Measurements from ENCODE around the gene TRPC4. TPM values are rescaled to one million over a fixed set of nuclear protein-coding genes. Genes with fewer than 3 reads are reported as not detected.

Gene TRPC4
- total RNA-seq, 2 experiments from 2014 or later = not detected

GRCh38 chr13:37656247-37656940 lies 213.2 kb downstream of the TRPC4 start:
- H3K4me1 Mint-ChIP-seq = no peaks in the 10 kb centered on the region
- DNase-seq = no peak
- H3K27me3 Mint-ChIP-seq = no peaks in the 10 kb centered on the region
- H3K4me3 Mint-ChIP-seq = no peak overlapping the region
- POLR2A ChIA-PET = no interaction called here
- CTCF ChIA-PET = no interaction called here
- H3K9me3 Mint-ChIP-seq = no peaks in the 10 kb centered on the region
- H3K36me3 Mint-ChIP-seq (ENCODE audit: low read depth) = no peaks in the 10 kb centered on the region
- H3K27ac Mint-ChIP-seq = no peak overlapping the region

GRCh38 chr13:37652596-37652995 lies 217.0 kb downstream of the TRPC4 start:
- no peak for DNase-seq
- CTCF ChIA-PET = no interaction called here
- H3K4me1 Mint-ChIP-seq = no peaks in the 10 kb centered on the region
- no peak overlapping the region for H3K4me3 Mint-ChIP-seq
- H3K27me3 Mint-ChIP-seq = no peaks in the 10 kb centered on the region
- POLR2A ChIA-PET = no interaction called here
- no peaks in the 10 kb centered on the region for H3K9me3 Mint-ChIP-seq
- no peaks in the 10 kb centered on the region for H3K36me3 Mint-ChIP-seq (ENCODE audit: low read depth)
- H3K27ac Mint-ChIP-seq = no peak overlapping the region

DNA sequence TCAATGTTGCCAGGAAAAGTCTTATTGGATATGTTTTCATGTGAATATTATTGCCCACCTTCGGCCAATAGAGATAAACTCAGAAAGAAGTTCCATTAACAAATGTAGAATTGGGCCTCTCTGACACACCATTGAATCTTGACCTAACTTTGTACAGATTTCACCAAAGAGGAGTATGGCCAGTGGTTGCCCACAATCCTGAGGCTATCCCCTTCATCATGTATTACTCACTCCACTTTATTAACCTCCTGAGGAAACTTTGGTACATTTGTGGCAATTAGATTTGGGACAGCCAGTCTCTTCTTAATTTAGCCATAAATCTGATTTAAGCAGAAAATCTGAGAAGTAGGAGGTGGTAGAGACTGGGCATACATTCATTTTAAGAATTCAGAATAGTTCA lies 217.7 kb downstream of the TRPC4 start:
- H3K27ac Mint-ChIP-seq = no peak overlapping the region
- no peaks in the 10 kb centered on the region for H3K27me3 Mint-ChIP-seq
- ChIA-PET CTCF (no interaction called here), POLR2A (no interaction called here)
- DNase-seq = no peak
- no peaks in the 10 kb centered on the region for H3K36me3 Mint-ChIP-seq (ENCODE audit: low read depth)
- H3K4me1 Mint-ChIP-seq = no peaks in the 10 kb centered on the region
- no peaks in the 10 kb centered on the region for H3K9me3 Mint-ChIP-seq
- no peak overlapping the region for H3K4me3 Mint-ChIP-seq

DNA sequence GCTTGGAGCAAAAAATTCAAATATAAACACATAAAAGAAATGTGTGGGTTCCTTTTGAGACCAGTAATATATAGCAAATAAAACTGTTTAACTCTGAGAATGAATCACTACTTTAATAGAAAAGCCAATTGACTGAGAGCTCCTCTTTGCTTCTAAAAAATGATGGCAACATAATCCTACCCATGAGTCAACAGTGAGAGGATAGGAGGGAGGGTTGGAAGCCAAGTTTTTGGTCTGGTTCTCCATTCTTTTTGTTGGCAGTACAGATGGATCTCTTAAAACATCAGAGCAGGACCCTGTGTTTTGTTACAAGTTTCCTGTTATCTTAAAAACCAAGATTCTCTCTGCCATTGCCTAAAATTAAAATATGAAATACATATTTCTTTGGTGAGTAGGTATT lies 221.0 kb downstream of the TRPC4 start:
- DNase-seq = no peak
- no peaks in the 10 kb centered on the region for H3K4me1 Mint-ChIP-seq
- H3K36me3 Mint-ChIP-seq (ENCODE audit: low read depth) = no peaks in the 10 kb centered on the region
- H3K4me3 Mint-ChIP-seq = no peak overlapping the region
- no peaks in the 10 kb centered on the region for H3K27me3 Mint-ChIP-seq
- CTCF ChIA-PET = interaction anchor here (0.7 kb wide), 1 partner anchor 478 kb away, joined by 3 read pairs; no protein-coding TSS in a partner anchor
- H3K27ac Mint-ChIP-seq = no peak overlapping the region
- no peaks in the 10 kb centered on the region for H3K9me3 Mint-ChIP-seq
- POLR2A ChIA-PET = no interaction called here

GRCh38 chr13:37647031-37647650 lies 222.4 kb downstream of the TRPC4 start:
- Mint-ChIP-seq H3K27ac (no peak overlapping the region), H3K27me3 (no peaks in the 10 kb centered on the region), H3K36me3 (ENCODE audit: low read depth) (no peaks in the 10 kb centered on the region), H3K4me1 (no peaks in the 10 kb centered on the region), H3K4me3 (no peak overlapping the region), H3K9me3 (no peaks in the 10 kb centered on the region)
- ChIA-PET POLR2A (no interaction called here), CTCF (no interaction called here)
- DNase-seq = no peak

DNA sequence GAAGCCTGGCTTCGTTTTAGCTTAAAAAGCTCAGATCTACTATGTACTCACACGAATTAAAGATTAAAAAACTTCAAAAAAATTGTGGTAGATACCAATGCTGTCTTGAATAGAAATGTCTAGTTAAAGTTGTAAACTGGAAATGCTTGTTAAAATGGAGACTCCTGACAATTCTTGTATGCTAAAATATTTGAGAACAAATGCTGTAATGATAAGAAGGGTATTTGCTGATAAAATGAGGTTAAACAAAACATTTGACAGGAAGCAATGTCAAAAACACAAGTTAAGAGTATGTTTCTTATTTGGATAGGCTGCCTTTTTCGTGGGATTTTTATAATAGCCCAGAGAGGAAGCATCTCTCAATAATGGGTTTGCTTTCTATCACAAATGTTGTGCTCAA lies 223.0 kb downstream of the TRPC4 start:
- no peak for DNase-seq
- Mint-ChIP-seq H3K36me3 (ENCODE audit: low read depth) (no peaks in the 10 kb centered on the region), H3K4me1 (no peaks in the 10 kb centered on the region), H3K4me3 (no peak overlapping the region), H3K27me3 (no peaks in the 10 kb centered on the region), H3K9me3 (no peaks in the 10 kb centered on the region), H3K27ac (no peak overlapping the region)
- CTCF ChIA-PET = no interaction called here
- POLR2A ChIA-PET = no interaction called here

GRCh38 chr13:37645181-37645740 lies 224.3 kb downstream of the TRPC4 start:
- CTCF ChIA-PET = no interaction called here
- H3K36me3 Mint-ChIP-seq (ENCODE audit: low read depth) = no peaks in the 10 kb centered on the region
- H3K27me3 Mint-ChIP-seq = no peaks in the 10 kb centered on the region
- H3K4me1 Mint-ChIP-seq = no peaks in the 10 kb centered on the region
- no peak overlapping the region for H3K27ac Mint-ChIP-seq
- no peaks in the 10 kb centered on the region for H3K9me3 Mint-ChIP-seq
- no peak overlapping the region for H3K4me3 Mint-ChIP-seq
- POLR2A ChIA-PET = no interaction called here
- DNase-seq = no peak

DNA sequence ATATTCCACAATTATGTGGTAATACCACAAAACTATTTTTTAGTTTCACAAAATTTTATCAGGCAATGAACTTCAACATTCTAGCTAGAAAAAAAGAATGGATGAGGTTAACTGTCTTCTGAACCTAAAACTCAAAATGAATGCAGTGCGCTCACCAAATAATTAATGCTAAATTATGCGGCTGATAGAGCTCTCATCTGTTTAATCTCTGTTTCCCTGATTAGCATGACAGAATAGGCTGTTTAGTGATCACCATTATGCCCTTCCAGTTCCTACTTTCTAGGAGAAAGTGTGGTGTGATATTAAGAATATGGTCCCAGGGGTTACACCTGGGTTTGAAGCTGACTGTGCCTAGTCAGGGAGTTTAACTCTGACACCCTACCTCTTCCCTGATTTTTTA lies 228.2 kb downstream of the TRPC4 start:
- ChIA-PET POLR2A (no interaction called here), CTCF (interaction anchor here (1.3 kb wide), 1 partner anchor 24 kb away, joined by 3 read pairs; no protein-coding TSS in a partner anchor)
- H3K9me3 Mint-ChIP-seq = no peaks in the 10 kb centered on the region
- H3K36me3 Mint-ChIP-seq (ENCODE audit: low read depth) = no peaks in the 10 kb centered on the region
- no peaks in the 10 kb centered on the region for H3K27me3 Mint-ChIP-seq
- no peak overlapping the region for H3K4me3 Mint-ChIP-seq
- DNase-seq = no peak
- no peak overlapping the region for H3K27ac Mint-ChIP-seq
- no peaks in the 10 kb centered on the region for H3K4me1 Mint-ChIP-seq

DNA sequence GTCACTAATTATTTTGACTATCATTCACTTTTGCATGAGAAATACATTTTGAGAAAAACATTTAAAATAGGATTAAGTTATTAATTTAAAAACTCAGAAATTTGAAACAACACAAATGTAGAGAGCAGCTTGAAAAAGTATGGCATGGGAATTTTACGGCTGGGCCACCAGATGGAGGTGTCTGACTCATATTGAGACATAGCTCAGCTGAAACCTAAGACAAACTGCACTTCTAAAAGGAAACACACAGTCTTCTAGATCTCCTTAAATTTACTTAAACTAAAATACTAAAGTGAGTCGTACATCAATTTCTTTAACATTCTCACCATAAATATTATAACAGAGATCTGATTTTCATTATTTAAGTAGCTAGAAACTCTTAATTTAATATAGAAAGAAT lies 229.1 kb downstream of the TRPC4 start:
- ChIA-PET POLR2A (no interaction called here), CTCF (interaction anchor here (1.3 kb wide), 1 partner anchor 25 kb away, joined by 3 read pairs; no protein-coding TSS in a partner anchor)
- Mint-ChIP-seq H3K4me3 (no peak overlapping the region), H3K27me3 (no peaks in the 10 kb centered on the region), H3K9me3 (no peaks in the 10 kb centered on the region), H3K4me1 (no peaks in the 10 kb centered on the region), H3K36me3 (ENCODE audit: low read depth) (no peaks in the 10 kb centered on the region), H3K27ac (no peak overlapping the region)
- no peak for DNase-seq

DNA sequence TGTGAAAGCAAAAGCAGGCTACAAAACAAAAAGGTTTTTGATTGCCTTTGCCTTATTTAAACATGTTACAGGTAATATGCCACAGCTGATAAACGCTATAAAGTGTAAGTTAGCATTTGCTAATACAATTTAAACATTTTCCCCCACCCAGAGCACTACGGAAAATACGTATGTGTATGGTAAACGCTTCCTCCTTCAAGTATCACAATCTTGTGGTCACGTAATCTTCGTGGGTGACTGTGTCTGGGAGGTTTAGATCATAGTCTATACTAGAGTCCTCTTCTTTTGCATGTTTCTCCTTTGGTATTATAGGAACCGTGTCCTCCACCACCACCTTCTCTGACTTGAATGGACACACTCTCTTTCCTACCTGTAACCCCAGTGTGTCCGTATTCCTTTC lies 232.9 kb downstream of the TRPC4 start:
- no peaks in the 10 kb centered on the region for H3K4me1 Mint-ChIP-seq
- H3K4me3 Mint-ChIP-seq = no peak overlapping the region
- no peaks in the 10 kb centered on the region for H3K9me3 Mint-ChIP-seq

DNA sequence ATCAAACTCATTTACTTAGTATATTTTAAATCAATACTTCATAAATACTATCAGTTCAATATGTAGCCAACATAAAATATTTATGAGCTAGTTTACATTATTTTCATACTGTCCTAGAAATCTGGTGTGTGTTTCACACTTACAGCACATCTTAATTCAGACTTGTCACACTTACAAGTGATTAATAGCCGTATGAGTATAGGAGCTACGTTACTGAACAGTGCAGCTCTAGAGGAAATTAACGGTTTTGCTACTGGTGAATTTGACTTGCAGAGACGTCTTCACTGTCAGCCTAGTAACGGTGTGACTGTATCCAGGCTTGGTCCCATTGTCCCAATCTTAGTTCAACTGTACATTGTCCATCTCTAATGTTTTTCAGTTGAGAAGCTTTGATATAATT lies 237.3 kb downstream of the TRPC4 start:
- Mint-ChIP-seq H3K36me3 (ENCODE audit: low read depth) (no peaks in the 10 kb centered on the region), H3K27ac (no peak overlapping the region), H3K4me3 (no peak overlapping the region), H3K27me3 (no peaks in the 10 kb centered on the region), H3K4me1 (no peaks in the 10 kb centered on the region), H3K9me3 (no peaks in the 10 kb centered on the region)
- no peak for DNase-seq
- ChIA-PET POLR2A (no interaction called here), CTCF (no interaction called here)

More for the DNA sequence above, 232.9 kb downstream of the TRPC4 start:
- H3K27ac Mint-ChIP-seq = no peak overlapping the region
- H3K27me3 Mint-ChIP-seq = no peaks in the 10 kb centered on the region
- ChIA-PET POLR2A (no interaction called here), CTCF (no interaction called here)
- no peak for DNase-seq
- no peaks in the 10 kb centered on the region for H3K36me3 Mint-ChIP-seq (ENCODE audit: low read depth)

- no peaks in the 10 kb centered on the region for H3K27me3 Mint-ChIP-seq
- no peak overlapping the region for H3K27ac Mint-ChIP-seq
- ChIA-PET POLR2A (no interaction called here), CTCF (no interaction called here)
- H3K36me3 Mint-ChIP-seq (ENCODE audit: low read depth) = no peaks in the 10 kb centered on the region
- no peak for DNase-seq
- H3K9me3 Mint-ChIP-seq = no peaks in the 10 kb centered on the region
- no peaks in the 10 kb centered on the region for H3K4me1 Mint-ChIP-seq
- H3K4me3 Mint-ChIP-seq = no peak overlapping the region
Observed at GRCh38 chr13:37627428-37627827, 242.1 kb downstream of the TRPC4 start.

DNA sequence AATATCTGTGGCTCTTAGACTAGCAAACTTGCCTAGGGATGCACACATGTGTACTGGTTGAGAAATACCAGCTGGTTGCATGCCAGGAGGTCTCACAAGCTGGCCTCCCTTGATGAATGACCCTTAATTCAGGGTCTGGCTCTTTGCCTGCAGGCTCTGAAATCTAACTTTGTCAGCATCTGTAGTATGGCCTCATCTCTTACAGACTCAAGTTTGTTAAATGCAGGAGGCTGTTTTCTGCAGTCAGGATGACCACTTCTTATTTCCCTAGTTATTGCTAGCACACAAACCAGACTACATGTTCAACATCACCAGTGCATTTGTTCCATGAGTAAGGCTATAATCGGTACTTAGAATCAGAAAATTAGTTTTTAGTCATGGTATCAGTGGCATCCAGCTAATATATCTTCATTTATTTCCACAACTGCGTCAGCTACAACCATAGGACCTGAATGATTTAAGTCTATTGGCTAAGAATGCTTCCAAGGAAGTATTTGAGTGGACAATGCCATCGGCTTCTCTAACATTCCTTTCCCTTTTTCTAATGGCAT lies 247.7 kb downstream of the TRPC4 start:
- POLR2A ChIA-PET = no interaction called here
- H3K36me3 Mint-ChIP-seq (ENCODE audit: low read depth) = no peaks in the 10 kb centered on the region
- H3K4me3 Mint-ChIP-seq = no peak overlapping the region
- H3K27me3 Mint-ChIP-seq = no peaks in the 10 kb centered on the region
- H3K27ac Mint-ChIP-seq = no peak overlapping the region
- no peaks in the 10 kb centered on the region for H3K9me3 Mint-ChIP-seq
- CTCF ChIA-PET = no interaction called here
- no peak for DNase-seq
- no peaks in the 10 kb centered on the region for H3K4me1 Mint-ChIP-seq

GRCh38 chr13:37618554-37618953 lies 251.0 kb downstream of the TRPC4 start:
- POLR2A ChIA-PET = no interaction called here
- no peak for DNase-seq
- no peak overlapping the region for H3K4me3 Mint-ChIP-seq
- no peaks in the 10 kb centered on the region for H3K36me3 Mint-ChIP-seq (ENCODE audit: low read depth)
- no peak overlapping the region for H3K27ac Mint-ChIP-seq
- no peaks in the 10 kb centered on the region for H3K4me1 Mint-ChIP-seq
- no peaks in the 10 kb centered on the region for H3K9me3 Mint-ChIP-seq
- CTCF ChIA-PET = no interaction called here
- no peaks in the 10 kb centered on the region for H3K27me3 Mint-ChIP-seq
